Transverse colon (tissue), 3 donors: ENCODE results near the gene IL17C.

Source experiments
- POLR2A ChIP-seq: fragments of 450-650 bp; IDR thresholded peaks from one replicate; pipeline ENCODE4 v1.6.1; 2016; ENCODE audit warnings: antibody characterized with exemption, mild to moderate bottlenecking, moderate library complexity
- TF ChIP-seq, protein P1 (sequence below), 5 experiments: fragments of 200-600 bp in 3 of 5; fragments of 450-650 bp in 2 of 5; sonication (generic) in 3 of 5; IDR thresholded peaks; 1 replicate in 2 of 5; 2 replicates in 3 of 5; pipeline ENCODE4 v1.5.1; 2016 to 2017; ENCODE audit warnings: antibody characterized with exemption in 5 of 5, inconsistent platforms in 3 of 5, mild to moderate bottlenecking in 2 of 5, moderate library complexity in 1 of 5

DNA sequence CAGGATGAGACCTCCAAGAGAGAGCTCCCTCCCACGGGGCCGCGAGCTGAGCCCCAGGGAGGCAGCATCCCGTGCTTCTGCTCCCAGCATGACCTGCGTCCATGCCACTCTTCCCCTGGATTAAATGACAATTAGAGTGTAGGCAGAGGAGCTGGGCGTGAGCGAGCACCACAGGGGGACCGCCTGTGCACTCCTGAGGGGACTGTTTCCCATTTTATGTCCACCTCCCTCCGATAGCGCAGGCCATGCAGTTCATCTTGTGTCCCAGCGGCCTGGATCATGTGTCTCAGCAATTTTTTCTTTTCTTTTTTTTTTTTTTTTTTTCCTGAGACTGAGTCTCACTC lies 5.8 kb upstream of the IL17C start:
- TF ChIP-seq POLR2A = no peak
- TF ChIP-seq, protein P1, sequence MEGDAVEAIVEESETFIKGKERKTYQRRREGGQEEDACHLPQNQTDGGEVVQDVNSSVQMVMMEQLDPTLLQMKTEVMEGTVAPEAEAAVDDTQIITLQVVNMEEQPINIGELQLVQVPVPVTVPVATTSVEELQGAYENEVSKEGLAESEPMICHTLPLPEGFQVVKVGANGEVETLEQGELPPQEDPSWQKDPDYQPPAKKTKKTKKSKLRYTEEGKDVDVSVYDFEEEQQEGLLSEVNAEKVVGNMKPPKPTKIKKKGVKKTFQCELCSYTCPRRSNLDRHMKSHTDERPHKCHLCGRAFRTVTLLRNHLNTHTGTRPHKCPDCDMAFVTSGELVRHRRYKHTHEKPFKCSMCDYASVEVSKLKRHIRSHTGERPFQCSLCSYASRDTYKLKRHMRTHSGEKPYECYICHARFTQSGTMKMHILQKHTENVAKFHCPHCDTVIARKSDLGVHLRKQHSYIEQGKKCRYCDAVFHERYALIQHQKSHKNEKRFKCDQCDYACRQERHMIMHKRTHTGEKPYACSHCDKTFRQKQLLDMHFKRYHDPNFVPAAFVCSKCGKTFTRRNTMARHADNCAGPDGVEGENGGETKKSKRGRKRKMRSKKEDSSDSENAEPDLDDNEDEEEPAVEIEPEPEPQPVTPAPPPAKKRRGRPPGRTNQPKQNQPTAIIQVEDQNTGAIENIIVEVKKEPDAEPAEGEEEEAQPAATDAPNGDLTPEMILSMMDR (IDR thresholded peaks at IDR 0.05) = no peak
